Upper lobe of right lung (tissue), 1 donor: ENCODE measurements around the gene RRAS. TPM values are rescaled to one million over a fixed set of nuclear protein-coding genes. Genes with fewer than 3 reads are reported as not detected.
A peak's percentile ranks its signal among the peaks of the same experiment; 100 is the strongest.

Experiments used
- ATAC-seq: fragments of 200-7000 bp; cut with Tn5 transposase; one replicate; pipeline ENCODE4 v1.9.1; 2020; ENCODE audit warnings: mild to moderate bottlenecking, moderate library complexity
- DNase-seq: peaks from one replicate; pipeline ENCODE4 v3.0.0-alpha.2; 2020
- H3K27ac ChIP-seq: fragments of 200-600 bp; one replicate; pipeline ENCODE4 v1.8.0; 2022
- H3K27me3 ChIP-seq: fragments of 200-600 bp; one replicate; pipeline ENCODE4 v1.8.0; 2022; ENCODE audit warnings: mild to moderate bottlenecking
- H3K36me3 ChIP-seq: fragments of 200-600 bp; one replicate; pipeline ENCODE4 v1.8.0; 2022
- H3K4me1 ChIP-seq: fragments of 200-600 bp; one replicate; pipeline ENCODE4 v1.8.0; 2022
- H3K4me3 ChIP-seq: fragments of 200-600 bp; one replicate; pipeline ENCODE4 v1.8.0; 2022; ENCODE audit warnings: mild to moderate bottlenecking
- H3K9me3 ChIP-seq: fragments of 200-600 bp; one replicate; pipeline ENCODE4 v1.8.0; 2022
- CTCF ChIP-seq: fragments of 200-600 bp; IDR thresholded peaks from one replicate; pipeline ENCODE4 v1.8.0; 2022; ENCODE audit warnings: antibody characterized with exemption
- intact Hi-C: fragments of 100-400 bp; cut with DNase I; formaldehyde crosslinking; loops from one replicate; pipeline ENCODE4 v1.11.0; 2022
- total RNA-seq: library from RNA; stranded (reverse); fragmentation: NEBNext Ultra II Directional; extraction: Animal tissue kit (Norgen Biotek cat#: 25700); gene quantifications from one replicate; pipeline ENCODE4 v1.2.1, GENCODE V29; 2021
- donor health status: DM: no; HTN: yes; CAD: no; lungs with severe emphysema.

The RRAS gene
- total RNA-seq, 1 donor from 2014 or later, result 138 TPM

- H3K9me3 ChIP-seq, result no peaks in the 10 kb centered on the region
- peaks cover 65% of the 10 kb centered on the region for H3K36me3 ChIP-seq
- H3K4me1 ChIP-seq, result peaks cover 6% of the 10 kb centered on the region
- H3K27me3 ChIP-seq, result no peaks in the 10 kb centered on the region
- ATAC-seq (no peak), DNase-seq (no peak)
- no peak for TF ChIP-seq CTCF
- intact Hi-C loops, result no loop called here
- H3K4me3 ChIP-seq, result no peak overlapping the region
- H3K27ac ChIP-seq, result no peak overlapping the region
Measured at GRCh38 chr19:49595819-49596404, 44.0 kb downstream of the RRAS start.

GRCh38 chr19:49594993-49595818 lies 44.7 kb downstream of the RRAS start:
- ATAC-seq (no peak), DNase-seq (no peak)
- Histone ChIP-seq H3K4me1 (peaks cover 6% of the 10 kb centered on the region), H3K4me3 (no peak overlapping the region), H3K27me3 (no peaks in the 10 kb centered on the region), H3K36me3 (peaks cover 60% of the 10 kb centered on the region), H3K27ac (no peak overlapping the region), H3K9me3 (no peaks in the 10 kb centered on the region)
- intact Hi-C loops, result no loop called here
- no peak for TF ChIP-seq CTCF

GRCh38 chr19:49594157-49594992 lies 45.6 kb downstream of the RRAS start:
- intact Hi-C loops, result no loop called here

GRCh38 chr19:49593233-49594113 lies 46.5 kb downstream of the RRAS start:
- H3K9me3 ChIP-seq, result no peaks in the 10 kb centered on the region
- peak; percentile 74 for ATAC-seq
- H3K36me3 ChIP-seq, result peaks cover 42% of the 10 kb centered on the region
- H3K27me3 ChIP-seq, result no peaks in the 10 kb centered on the region
- H3K4me1 ChIP-seq, result peaks cover 6% of the 10 kb centered on the region
- intact Hi-C loops, result no loop called here
- H3K4me3 ChIP-seq, result peak overlapping the region; percentile 85
- peak; percentile 96 for DNase-seq
- TF ChIP-seq CTCF, result no peak
- peak overlapping the region; percentile 73 for H3K27ac ChIP-seq

More at GRCh38 chr19:49594157-49594992, 45.6 kb downstream of the RRAS start:
- Histone ChIP-seq H3K27ac (peak overlapping the region; percentile 73), H3K27me3 (no peaks in the 10 kb centered on the region), H3K9me3 (no peaks in the 10 kb centered on the region), H3K4me3 (no peak overlapping the region), H3K36me3 (peaks cover 51% of the 10 kb centered on the region), H3K4me1 (peaks cover 6% of the 10 kb centered on the region)
- TF ChIP-seq CTCF, result no peak
- DNase-seq, result peak; percentile 64
- ATAC-seq, result no peak
